Measurements from ENCODE around the gene CA5A.

DNA sequence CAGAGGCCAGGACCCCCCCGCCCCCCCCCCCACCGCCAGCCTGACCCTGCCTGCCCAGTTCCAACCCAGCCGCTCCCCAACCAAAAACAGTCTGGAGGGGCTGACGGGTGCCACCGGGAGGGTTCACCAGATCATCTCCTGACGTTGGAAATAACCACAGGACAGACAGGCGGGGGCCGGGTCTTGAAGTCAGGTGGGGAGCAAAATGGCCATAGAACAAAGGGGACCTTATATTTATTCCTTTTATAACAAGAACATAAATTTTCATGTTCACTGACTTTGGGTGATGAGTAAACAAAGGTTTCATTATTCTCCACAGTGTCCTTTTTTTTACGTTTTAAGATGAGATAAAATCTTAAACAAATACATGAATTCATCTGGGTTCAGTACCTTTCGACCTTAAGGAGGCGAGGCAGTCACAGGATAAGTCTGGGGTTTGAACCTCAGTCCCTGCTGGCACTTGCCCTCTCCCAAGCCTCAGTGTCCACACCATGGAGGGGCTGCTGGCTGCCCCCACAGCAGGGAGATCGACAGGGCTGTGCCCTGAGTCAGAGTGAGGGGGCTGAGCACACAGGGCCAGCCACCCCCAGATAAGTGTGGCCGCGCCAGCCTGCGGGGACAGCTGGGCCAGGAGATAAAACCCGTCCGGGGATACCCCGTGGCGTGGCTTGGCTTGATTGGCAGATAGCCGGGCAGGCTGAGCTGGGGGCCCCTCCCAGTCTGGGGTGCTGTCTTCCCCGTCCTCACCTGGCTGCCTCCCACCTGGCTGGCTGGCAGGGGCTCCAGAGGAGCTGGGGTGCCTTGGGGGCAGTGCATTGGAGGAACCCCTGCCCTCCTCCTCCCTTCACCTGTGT lies 82.0 kb downstream of the CA5A start:
- no peak for TF ChIP-seq RCOR1 (IDR thresholded peaks at IDR 0.05; ENCODE audit: insufficient replicate concordance, low read length)
- no peak for TF ChIP-seq MAFK (IDR thresholded peaks at IDR 0.05; ENCODE audit: low read depth, low read length)
- TF ChIP-seq, protein P1, sequence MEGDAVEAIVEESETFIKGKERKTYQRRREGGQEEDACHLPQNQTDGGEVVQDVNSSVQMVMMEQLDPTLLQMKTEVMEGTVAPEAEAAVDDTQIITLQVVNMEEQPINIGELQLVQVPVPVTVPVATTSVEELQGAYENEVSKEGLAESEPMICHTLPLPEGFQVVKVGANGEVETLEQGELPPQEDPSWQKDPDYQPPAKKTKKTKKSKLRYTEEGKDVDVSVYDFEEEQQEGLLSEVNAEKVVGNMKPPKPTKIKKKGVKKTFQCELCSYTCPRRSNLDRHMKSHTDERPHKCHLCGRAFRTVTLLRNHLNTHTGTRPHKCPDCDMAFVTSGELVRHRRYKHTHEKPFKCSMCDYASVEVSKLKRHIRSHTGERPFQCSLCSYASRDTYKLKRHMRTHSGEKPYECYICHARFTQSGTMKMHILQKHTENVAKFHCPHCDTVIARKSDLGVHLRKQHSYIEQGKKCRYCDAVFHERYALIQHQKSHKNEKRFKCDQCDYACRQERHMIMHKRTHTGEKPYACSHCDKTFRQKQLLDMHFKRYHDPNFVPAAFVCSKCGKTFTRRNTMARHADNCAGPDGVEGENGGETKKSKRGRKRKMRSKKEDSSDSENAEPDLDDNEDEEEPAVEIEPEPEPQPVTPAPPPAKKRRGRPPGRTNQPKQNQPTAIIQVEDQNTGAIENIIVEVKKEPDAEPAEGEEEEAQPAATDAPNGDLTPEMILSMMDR (conservative IDR thresholded peaks at IDR 0.05; ENCODE audit: low read depth, low read length), result no peak
- no peak for TF ChIP-seq CEBPB (IDR thresholded peaks at IDR 0.05; ENCODE audit: low read depth, low read length)
- no peak for TF ChIP-seq POLR2A (IDR thresholded peaks at IDR 0.05; ENCODE audit: low read depth, low read length)
- TF ChIP-seq FOS (IDR thresholded peaks at IDR 0.05; ENCODE audit: low read depth, low read length), result no peak
- no peak for TF ChIP-seq RFX5 (IDR thresholded peaks at IDR 0.05; ENCODE audit: low read depth, low read length)
- TF ChIP-seq SMC3 (IDR thresholded peaks at IDR 0.05; ENCODE audit: low read depth, low read length), result no peak
- TF ChIP-seq, protein P2, sequence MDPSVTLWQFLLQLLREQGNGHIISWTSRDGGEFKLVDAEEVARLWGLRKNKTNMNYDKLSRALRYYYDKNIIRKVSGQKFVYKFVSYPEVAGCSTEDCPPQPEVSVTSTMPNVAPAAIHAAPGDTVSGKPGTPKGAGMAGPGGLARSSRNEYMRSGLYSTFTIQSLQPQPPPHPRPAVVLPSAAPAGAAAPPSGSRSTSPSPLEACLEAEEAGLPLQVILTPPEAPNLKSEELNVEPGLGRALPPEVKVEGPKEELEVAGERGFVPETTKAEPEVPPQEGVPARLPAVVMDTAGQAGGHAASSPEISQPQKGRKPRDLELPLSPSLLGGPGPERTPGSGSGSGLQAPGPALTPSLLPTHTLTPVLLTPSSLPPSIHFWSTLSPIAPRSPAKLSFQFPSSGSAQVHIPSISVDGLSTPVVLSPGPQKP (IDR thresholded peaks at IDR 0.05; ENCODE audit: borderline replicate concordance, low read depth, low read length), result no peak
- no peak for TF ChIP-seq BHLHE40 (IDR thresholded peaks at IDR 0.05; ENCODE audit: low read depth, low read length)
- TF ChIP-seq, protein P3, sequence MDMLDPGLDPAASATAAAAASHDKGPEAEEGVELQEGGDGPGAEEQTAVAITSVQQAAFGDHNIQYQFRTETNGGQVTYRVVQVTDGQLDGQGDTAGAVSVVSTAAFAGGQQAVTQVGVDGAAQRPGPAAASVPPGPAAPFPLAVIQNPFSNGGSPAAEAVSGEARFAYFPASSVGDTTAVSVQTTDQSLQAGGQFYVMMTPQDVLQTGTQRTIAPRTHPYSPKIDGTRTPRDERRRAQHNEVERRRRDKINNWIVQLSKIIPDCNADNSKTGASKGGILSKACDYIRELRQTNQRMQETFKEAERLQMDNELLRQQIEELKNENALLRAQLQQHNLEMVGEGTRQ (IDR thresholded peaks at IDR 0.05; ENCODE audit: low read depth, low read length), result 0 out of 2 replicates have a peak, but pooled peaks have one; percentile 46
- TF ChIP-seq CHD1 (IDR thresholded peaks at IDR 0.05; ENCODE audit: low read depth, low read length), result no peak
- TF ChIP-seq MXI1 (IDR thresholded peaks at IDR 0.05; ENCODE audit: borderline replicate concordance, low read depth, low read length), result no peak

All from IMR-90 (cell line).